Right kidney (tissue), 1 donor: ENCODE results near the gene NR5A2.

ENCODE experiments used
- DNase-seq: peaks from one replicate; pipeline ENCODE4 v3.0.0-alpha.2; 2016

The NR5A2 gene

GRCh38 chr1:200035956-200036618, 8.6 kb downstream of the NR5A2 start:
- DNase-seq: peak; percentile 41

GRCh38 chr1:200036619-200037270, 9.2 kb downstream of the NR5A2 start:
- DNase-seq: no peak

DNA sequence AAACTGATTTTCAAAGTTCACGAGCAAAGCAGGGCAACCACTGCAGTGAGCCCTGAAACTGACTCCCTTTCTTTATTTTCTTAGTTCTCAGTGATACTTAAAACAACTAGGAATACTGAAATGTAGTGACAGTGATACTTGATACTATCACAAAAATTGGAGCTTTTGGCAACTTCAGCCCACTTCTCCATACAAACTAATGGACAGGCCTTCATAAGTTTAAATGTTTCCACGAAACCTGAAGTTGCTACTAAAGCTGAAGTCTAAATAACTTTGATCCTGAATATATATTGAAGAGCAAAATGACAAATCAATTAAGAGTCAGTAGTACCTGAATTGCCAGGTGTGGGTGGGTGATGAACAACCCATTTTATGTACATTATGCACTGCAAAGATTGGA, 10.0 kb downstream of the NR5A2 start:
- no peak for DNase-seq

- DNase-seq: no peak
Measured at GRCh38 chr1:200037904-200038303, 10.4 kb downstream of the NR5A2 start.

- peak; percentile 60 for DNase-seq
Measured at GRCh38 chr1:200038325-200038980, 10.9 kb downstream of the NR5A2 start.

GRCh38 chr1:200038981-200039848, 11.7 kb downstream of the NR5A2 start:
- DNase-seq: peak; percentile 88

DNA sequence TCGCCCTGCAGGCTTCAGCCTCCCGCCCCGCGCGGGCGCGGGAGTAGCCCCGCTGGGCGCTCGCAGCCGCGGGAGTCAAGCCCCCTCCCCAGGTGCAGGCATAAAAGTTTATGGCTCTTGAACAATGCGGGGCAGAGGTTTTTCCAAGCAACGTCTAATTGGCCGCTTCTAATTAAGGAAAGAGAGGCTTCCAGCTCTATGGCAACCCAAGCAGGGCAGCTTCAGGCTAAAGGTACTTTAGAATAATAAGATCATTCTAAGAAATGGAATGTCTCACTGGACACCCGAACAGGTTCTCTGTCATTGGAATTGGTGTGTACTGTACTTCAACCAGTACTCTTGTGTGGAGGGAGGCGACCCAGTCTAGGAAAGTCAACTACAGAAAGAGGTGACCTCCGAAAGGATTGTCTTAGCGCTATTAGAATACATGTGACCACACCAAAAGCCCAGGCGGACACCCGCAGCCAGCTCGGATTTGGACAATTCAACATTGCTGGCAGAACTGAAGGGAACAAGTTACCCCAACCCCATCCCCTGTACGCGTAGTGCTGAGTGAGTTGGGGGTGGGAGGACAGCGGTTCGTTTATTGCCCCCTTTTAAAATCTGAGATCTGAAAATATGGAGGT, 12.5 kb downstream of the NR5A2 start:
- DNase-seq: no peak

DNA sequence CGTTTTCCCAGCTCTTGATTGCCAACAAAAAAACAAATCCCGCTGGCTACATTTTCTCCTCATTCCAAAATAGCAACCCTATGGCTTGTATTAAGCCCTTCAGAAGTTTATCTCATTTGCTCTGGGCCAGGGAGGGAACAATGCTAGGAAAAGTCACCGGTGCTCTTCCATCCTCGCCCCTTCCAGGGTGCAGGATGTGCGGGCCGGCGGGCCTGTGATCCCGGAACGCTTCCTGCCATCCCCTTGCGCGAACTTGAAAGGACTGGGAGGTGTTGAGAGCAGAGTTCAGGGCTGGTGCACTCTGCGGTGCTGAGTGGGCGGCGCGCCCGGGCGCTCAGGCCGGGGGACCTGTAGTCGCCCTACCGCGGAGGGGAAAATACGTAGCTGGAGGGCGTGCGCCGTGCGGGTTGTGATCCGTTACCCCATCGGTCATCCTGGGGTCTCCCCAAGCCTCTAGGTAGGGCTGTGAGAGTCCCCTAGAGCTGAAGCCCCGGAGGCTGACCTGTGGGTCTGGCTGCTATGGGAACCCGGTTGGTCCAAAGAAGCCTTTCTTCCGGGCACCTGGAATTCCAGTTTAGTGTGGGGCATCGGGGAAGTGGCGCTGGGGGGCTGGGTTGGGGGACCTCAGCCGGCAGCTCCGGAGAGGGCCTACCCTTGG, 13.1 kb downstream of the NR5A2 start:
- peak; percentile 65 for DNase-seq

DNA sequence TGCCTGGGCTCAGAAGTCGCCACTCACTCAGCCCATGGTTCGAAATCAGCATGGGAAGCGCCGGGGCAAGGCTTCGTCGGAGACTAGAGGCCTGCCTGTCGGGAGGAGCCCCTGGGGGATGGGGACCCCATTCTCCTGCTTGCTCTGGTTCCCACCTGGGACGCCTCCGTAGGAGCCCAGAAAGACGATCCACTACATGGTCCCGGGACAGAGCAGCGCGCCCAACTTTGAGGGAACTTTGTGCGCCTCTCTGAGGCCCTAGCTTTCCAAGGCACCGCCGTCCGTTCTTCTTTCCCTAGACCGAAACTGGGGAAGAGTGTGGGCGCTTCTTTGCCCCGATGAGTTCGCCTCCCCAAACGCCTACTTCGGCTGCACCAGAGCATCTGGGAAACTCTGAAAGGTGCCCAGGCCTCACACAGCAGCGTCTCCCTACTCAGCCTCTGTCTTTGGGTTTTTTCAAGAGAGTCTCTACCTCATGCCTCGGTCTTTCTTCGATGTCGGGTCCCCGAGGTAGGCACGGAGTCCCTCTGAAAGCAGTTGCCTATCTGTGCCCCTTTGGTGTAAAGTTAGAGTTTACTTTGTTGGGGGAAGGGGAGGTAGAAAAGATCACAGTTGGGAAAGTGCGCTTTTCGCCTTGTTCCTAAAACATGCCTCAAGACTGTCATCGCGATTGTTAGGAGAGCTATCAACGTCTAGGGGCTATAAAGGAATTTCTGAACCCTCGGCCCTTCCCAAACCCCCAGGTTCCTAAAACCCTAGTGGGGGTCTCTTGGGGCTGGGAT, 14.0 kb downstream of the NR5A2 start:
- peak; percentile 49 for DNase-seq

- DNase-seq: peak; percentile 54
Measured at GRCh38 chr1:200042119-200042551, 14.6 kb downstream of the NR5A2 start.

GRCh38 chr1:200042552-200043335, 15.2 kb downstream of the NR5A2 start:
- DNase-seq: peak; percentile 74

GRCh38 chr1:200043336-200043668, 15.8 kb downstream of the NR5A2 start:
- no peak for DNase-seq

DNA sequence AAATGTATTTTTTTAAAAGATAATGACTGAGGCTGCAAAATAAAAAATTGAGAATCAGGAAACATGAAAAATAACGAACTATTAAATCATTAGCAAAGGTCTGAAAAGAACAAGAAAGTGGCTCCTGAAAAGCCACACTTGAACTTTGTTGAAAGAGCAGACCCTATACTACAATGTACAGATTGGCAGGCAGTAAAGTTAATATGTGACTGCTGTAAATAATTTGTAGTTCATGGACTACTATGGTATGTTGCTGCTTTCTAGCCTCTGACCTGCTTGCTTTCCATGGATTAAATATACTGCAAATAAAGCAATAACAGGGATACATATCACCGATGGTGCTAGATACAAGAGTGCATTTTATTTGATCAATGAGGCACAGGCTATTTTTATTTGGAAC, 18.6 kb downstream of the NR5A2 start:
- DNase-seq: no peak

- DNase-seq: no peak
Measured at GRCh38 chr1:200048244-200048643, 20.7 kb downstream of the NR5A2 start.

GRCh38 chr1:200049810-200050209, 22.3 kb downstream of the NR5A2 start:
- DNase-seq: no peak

- no peak for DNase-seq
Measured at GRCh38 chr1:200051620-200052019, 24.1 kb downstream of the NR5A2 start.

DNA sequence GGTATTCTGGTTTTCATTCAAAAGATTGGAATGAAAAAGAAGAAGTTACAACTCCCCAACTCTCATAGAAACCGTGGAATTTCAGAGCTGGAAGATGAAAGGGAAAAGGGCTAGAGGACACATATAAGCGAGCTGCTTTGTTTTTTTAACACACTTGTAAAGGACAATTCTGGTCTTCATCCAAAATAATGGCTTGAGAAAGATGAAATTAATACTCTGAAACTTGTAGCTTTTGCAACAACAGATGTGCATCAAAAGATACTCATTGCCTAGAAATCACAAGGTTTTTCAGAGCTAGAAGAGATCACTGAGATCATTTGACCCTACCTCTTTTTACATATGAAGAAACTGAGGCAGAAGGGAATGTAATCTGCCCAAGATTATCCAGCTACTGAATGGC, 25.6 kb downstream of the NR5A2 start:
- DNase-seq: no peak

DNA sequence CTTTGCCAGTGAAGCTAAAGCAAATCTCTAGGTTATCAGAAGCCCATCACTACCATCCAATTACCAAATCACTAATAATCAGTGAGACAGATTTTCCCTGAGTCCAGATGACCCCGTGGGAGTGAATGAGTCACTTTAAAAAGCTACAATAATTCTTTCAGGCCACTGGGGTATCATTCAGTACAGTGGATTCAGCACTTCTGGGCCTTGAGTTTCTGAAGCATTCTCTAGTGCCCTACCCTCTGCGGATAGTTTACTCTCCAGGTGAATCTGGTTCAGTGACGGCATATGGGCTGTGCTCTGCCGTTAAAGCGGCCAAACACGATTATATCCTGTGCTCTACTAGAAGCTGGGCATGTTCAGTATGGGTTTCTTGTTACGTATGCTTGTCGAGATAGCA, 26.1 kb downstream of the NR5A2 start:
- DNase-seq: no peak

- no peak for DNase-seq
Measured at GRCh38 chr1:200058341-200058740, 30.8 kb downstream of the NR5A2 start.

- DNase-seq: no peak
Measured at GRCh38 chr1:200062143-200062542, 34.6 kb downstream of the NR5A2 start.
